Breast epithelium (tissue), 3 donors: Measurements from ENCODE around the gene NEUROD4.

Experiments used
- POLR2A ChIP-seq: fragments of 450-650 bp; IDR thresholded peaks from one replicate; pipeline ENCODE4 v1.6.1; 2016; ENCODE audit warnings: antibody characterized with exemption, mild to moderate bottlenecking, moderate library complexity
- POLR2AphosphoS5 ChIP-seq, 3 donors: sonication (generic); formaldehyde crosslinking; IDR thresholded peaks; one replicate each; pipeline ENCODE4 v1.6.1; 2017; ENCODE audit warnings: antibody characterized with exemption in 3 of 3
- TF ChIP-seq, protein P1 (sequence below), 3 donors: fragments of 450-650 bp; IDR thresholded peaks; one replicate each; pipeline ENCODE4 v1.5.1; 2016 to 2017; ENCODE audit warnings: antibody characterized with exemption in 3 of 3, mild to moderate bottlenecking in 3 of 3, moderate library complexity in 3 of 3

- TF ChIP-seq, protein P1, sequence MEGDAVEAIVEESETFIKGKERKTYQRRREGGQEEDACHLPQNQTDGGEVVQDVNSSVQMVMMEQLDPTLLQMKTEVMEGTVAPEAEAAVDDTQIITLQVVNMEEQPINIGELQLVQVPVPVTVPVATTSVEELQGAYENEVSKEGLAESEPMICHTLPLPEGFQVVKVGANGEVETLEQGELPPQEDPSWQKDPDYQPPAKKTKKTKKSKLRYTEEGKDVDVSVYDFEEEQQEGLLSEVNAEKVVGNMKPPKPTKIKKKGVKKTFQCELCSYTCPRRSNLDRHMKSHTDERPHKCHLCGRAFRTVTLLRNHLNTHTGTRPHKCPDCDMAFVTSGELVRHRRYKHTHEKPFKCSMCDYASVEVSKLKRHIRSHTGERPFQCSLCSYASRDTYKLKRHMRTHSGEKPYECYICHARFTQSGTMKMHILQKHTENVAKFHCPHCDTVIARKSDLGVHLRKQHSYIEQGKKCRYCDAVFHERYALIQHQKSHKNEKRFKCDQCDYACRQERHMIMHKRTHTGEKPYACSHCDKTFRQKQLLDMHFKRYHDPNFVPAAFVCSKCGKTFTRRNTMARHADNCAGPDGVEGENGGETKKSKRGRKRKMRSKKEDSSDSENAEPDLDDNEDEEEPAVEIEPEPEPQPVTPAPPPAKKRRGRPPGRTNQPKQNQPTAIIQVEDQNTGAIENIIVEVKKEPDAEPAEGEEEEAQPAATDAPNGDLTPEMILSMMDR (IDR thresholded peaks at IDR 0.05): no peak
- TF ChIP-seq POLR2AphosphoS5 (IDR thresholded peaks at IDR 0.05) (no peak), POLR2A (no peak)
Measured at GRCh38 chr12:54991991-54992375, 27.8 kb upstream of the NEUROD4 start.
